ENCODE measurements around the gene MLIP.

The MLIP gene

DNA sequence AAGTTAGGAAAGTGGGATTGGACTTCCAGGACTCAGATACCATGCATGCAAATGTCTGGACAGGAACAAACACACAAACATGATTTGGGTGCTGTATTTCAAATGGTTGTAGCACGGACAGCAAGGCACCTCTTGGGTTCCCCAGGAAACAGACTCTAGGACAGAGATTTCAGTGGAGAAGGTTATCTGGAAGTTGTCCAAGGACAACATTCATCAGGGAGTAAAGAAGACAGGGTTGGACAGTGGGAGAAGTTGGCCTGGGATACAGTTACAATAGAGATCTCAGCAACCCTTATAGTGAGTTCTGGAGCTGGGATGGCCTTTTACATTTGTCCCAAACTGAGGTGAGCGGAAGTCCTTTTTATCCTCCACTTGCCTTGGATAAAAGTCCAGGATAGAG, 177.2 kb downstream of the MLIP start:
- no peak for DNase-seq (ENCODE audit: low read depth)

DNA sequence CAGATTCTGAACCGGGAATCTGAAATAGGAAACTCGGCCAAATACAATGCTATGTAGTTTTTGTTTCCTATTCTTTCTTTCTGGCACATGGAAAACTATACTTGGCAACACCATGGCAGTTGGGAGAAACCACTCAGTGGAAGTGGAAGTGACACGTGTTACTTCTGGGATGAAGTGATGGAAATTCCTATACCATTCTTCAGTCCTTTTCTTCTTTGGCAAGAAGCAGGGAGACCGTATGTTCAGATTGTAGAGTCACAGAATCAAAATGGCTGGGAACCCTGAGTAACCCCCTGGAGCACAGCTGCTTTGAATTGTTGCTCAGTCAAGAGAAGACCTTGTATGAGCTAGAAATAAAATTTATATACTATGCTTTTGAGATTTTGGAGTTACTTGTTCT, 178.2 kb downstream of the MLIP start:
- DNase-seq (ENCODE audit: low read depth): no peak

DNA sequence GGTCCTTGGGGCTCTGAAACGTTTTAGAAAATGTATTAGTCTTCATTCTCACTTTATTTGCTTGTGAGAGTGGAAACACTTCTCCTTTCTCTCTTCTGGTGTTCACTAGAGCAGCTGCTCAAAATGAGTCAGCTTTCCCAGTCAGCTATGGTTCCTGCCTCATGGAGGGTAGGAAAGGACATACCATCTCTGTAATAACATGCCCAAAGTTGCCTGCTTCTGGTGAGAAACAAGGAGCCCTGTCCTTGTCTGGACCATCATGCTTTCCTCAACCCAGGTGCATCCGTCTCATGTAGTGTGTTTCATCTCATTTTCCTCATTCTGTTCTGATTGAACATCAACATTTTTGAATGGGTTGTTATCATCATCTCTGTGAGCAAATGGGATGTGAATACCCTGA, 179.9 kb downstream of the MLIP start:
- DNase-seq (ENCODE audit: low read depth): no peak

DNA sequence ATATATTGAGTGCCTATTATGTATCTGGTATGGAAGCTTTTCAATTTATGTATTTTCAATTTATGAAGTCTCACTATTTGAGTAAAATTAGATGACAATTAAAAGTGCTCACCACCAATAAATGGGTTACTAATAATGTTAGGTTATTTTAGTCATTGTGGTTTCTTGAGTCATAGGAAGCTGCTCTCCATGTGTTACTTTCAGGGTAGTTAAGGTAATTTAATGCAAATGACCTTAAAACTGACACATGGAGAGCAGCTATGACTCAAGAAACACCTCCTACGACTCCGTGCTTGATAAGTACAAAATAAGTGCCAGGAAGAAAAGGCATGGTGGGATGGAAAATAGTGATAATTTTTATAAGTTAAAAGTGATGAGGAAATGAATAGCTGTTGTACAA, 180.5 kb downstream of the MLIP start:
- DNase-seq (ENCODE audit: low read depth): no peak

DNA sequence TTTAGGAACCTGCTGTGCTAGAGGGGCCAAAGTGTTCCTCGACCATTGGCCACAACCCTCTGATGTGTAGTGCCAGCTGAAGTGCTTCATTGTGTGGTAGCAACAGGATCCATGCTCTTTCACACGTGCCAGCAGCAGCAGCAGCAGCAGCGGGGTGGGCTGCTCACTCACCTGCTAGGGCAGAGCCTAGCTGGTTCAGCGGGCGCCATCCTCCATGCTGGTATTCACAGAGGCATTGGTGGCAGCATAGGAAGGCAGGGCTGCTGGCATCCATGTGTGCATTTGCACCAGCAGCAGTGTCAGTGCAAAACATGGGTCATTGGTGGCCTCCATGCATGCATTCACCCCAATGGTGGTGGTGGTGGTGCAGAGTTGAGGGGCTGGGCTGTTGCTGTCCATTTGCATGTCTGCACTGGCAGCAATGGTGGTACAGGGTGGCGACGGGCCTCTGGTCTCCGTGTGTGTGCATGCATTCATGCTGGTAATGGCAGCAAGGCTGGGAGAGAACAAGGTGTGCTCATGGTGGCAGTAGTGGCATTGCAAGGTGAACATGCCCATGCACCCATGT, 183.8 kb downstream of the MLIP start:
- no peak for DNase-seq (ENCODE audit: low read depth)

DNA sequence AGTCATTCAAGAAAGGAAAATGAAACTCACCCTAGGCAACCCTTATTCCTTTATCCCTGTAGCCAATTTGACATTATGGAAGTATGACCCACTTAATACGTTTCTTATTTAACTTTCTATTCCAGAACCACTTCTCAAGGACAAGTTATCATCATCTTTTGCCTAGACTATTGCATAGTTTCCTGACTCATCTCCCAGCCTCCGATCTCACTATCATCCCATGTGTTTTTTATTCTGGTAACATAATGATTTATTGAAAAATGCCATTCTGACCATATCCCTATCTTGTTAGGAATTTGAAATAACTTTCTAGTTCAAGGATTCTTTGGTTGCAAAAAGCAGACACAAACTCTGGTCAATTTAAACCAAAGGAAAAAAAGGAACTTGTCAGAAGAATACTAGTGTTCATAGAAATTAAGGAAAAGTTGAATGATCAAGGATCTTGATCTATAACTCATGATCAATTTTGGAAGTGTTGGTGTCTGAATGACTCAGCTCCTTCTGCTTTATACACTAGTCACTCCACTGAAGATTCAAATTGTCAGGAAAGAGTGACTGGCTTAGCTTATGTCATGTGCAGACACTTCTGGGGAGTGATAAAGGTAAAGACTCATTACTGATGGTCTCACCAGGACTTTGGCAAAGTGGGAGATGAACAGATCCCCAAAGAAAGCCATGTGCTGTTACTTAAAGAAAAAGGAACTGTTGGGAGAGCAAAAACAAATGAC, 188.5 kb downstream of the MLIP start:
- no peak for DNase-seq (ENCODE audit: low read depth)

DNA sequence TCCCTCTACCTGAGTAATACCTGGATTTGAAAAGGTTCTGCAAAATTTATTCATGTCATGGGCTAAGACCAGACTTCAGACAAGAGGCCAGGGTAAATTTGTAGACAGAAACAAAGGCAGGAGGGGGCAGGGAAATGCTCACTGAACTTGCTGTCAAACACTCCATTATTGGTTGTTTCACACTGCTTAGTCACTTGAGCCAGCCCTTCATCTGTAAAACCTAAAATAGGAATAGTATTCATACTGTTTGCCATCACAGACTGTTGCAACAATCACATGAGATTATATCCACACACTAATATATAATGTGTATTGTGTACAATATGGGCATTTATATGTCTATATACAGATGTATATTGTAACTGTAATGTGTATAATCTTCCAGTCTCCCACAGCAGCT, 190.5 kb downstream of the MLIP start:
- no peak for DNase-seq (ENCODE audit: low read depth)

DNA sequence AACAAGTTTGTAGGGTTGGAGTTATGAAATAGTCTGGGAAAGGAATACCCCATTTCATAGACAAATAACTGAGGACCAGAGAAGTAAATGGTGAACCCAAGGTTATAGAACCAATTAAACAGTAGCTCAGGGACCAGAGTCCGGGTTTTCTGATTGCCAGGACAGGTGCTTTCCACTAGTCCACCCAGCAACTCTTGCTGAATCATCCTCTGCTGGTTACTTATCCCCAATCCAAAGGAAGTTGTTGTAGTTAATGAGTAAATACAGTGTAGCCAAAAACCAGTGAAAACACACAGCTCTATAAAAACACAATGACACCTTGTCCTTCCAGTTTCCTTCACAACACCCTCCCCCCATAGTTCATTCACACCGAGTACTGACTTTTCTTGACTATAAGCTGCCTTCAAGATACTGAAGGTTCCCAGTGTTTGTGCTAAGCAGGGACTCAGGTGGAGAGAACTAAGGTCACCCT, 196.2 kb downstream of the MLIP start:
- DNase-seq (ENCODE audit: low read depth): no peak

DNA sequence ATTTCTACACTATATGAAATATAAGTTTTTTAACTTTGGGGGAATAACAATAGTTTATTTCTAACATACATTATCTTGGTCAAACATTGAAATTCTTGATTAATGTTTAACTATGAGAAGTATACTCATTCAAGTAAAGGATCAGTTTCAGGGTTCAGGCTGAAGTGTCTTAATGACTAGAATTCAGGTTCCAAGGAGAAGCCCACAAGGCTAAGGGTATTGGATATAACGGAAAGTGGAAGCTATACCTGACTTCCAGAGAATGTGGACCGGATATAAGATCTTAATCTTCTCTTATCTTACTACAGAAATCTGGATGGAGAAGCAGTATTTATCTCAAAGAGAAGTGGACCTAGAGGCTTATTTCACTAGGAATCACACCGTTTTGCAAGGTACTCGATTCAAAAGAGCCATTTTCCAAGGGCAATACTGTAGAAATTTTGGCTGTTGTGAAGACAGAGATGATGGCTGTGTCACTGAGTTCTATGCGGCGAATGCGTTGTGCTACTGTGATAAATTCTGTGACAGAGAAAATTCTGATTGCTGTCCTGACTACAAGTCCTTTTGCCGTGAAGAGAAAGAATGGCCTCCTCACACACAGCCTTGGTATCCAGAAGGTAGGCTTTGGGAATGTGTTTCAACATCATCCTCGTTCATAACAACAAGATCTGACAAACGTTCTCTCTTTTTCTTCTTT, 197.2 kb downstream of the MLIP start, which contains the start of gene TINAG:
TINAG (plus strand) TSS at position 153 of the 697 bp plus-strand sequence; CDS start at position 263, 110 bp downstream.
- no peak for DNase-seq (ENCODE audit: low read depth)

DNA sequence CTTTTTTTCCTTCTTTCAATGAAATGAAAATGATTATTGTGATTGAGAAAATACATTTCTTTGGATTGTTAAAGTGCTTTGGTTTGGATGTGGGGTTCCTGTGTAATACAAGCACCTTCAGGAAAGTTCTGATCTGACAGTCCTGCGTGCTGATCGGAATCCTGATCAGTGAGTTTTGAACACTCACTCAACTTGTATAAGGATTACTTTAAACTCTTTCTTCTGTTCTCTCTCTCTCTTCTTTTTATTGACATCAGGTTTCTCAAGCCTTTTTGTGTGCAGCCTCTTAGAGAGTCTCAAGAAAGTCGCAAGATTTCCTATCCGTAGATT, 197.7 kb downstream of the MLIP start:
- no peak for DNase-seq (ENCODE audit: low read depth)

DNA sequence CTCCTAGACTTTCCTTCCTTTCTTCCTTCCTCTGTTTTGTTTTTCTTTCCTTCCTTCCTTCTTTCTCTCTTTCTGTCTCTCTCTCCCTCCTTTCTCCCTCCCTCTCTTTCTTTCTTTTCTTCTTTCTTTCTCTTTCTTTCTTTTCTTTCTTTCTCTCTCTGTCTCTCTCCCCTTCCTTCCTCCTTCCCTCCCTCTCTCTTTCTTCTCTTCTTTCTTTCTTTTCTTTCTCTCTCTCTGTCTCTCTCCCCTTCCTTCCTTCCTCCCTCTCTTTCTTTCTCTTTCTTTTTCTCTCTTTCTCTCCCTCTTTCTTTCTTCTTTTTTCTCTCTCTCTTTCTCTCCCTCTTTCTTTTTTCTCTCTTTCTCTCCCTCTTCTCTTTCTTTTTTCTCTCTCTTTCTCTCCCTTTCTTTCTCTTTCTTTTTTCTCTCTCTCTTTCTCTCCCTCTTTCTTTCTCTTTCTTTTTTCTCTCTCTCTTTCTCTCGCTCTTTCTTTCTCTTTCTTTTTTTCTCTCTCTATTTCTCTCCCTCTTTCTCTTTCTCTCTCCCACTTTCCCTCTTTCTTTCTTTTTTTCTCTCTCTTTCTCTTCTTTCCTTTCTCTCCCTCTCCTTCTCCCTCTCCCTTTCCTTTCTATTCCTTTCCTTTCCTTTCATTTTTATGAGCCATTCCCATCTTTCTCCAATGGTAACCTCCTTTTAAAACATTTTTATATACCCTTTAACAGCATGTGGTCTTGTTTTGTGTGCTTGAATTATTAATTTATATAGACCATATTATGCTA, 199.3 kb downstream of the MLIP start:
- DNase-seq (ENCODE audit: low read depth): no peak

DNA sequence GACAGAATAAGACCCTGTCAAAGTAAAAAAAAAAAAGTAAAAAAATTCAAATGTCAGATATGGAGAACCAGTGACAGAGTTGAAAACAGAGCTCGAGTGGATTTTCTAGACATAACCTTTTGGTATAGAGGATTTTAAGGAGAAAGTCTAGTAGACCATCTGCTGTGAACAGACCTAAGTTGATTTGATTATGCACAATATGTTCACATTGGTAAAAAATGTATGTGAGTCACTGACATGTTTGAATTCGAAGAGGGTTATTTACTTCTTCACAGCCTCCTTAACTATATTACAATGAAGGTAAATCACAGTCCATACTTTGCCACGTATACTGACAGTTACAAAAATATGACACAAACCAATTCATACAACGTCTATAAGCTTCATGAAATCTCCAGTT, 204.4 kb downstream of the MLIP start:
- no peak for DNase-seq (ENCODE audit: low read depth)
